ENCODE measurements around the gene PISD. TPM values are rescaled to one million over a fixed set of nuclear protein-coding genes. Genes with fewer than 3 reads are reported as not detected.

The PISD gene
- total RNA-seq, 1 donor from 2014 or later, result 18.1 TPM

DNA sequence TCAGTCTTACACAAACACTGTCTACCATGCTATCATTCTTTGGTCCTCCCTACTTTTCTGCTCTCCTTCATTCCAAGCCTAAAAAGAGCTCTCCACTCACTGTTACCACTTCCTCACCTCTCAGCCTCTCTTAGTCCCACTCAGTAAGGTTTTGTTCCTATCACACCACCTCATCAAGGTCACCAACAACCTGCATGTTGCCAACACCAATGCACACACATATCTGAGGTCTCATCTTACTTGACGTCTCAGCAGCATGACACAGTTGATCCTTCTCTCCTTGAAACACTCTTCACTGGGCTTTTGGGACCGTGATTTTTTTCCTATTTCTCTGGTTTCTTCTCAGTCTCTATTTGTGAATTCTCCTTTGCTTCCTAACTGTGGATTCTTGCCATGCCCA, 8.1 kb downstream of the PISD start:
- Histone ChIP-seq H3K36me3 (no peaks in the 10 kb centered on the region), H3K79me2 (ENCODE audit: low read depth) (peaks cover 92% of the 10 kb centered on the region), H3K27me3 (no peaks in the 10 kb centered on the region), H4K20me1 (ENCODE audit: low read depth) (peaks cover 33% of the 10 kb centered on the region), H3K4me1 (no peaks in the 10 kb centered on the region), H2AFZ (replicated peaks) (no peak overlapping the region), H3K27ac (no peak overlapping the region), H3K4me3 (no peak overlapping the region), H3F3A (ENCODE audit: low read depth) (no peaks in the 10 kb centered on the region), H3K4me2 (no peak overlapping the region), H3K9ac (no peak overlapping the region), H3K9me3 (ENCODE audit: low read depth) (no peaks in the 10 kb centered on the region)
- H3K4me1 Mint-ChIP-seq, result no peaks in the 10 kb centered on the region
- H3K9me3 Mint-ChIP-seq, result no peaks in the 10 kb centered on the region
- no peak for DNase-seq (ENCODE audit: low spot score)
- no peak overlapping the region for H3K4me3 Mint-ChIP-seq
- peaks cover 4% of the 10 kb centered on the region for H3K36me3 Mint-ChIP-seq
- H3K27me3 Mint-ChIP-seq (ENCODE audit: insufficient read depth, low read depth), result peaks cover 3% of the 10 kb centered on the region
- H3K27ac Mint-ChIP-seq, result no peak overlapping the region
- TF ChIP-seq EZH2phosphoT487 (IDR thresholded peaks at IDR 0.05) (no peak), EZH2 (IDR thresholded peaks at IDR 0.05) (no peak)

DNA sequence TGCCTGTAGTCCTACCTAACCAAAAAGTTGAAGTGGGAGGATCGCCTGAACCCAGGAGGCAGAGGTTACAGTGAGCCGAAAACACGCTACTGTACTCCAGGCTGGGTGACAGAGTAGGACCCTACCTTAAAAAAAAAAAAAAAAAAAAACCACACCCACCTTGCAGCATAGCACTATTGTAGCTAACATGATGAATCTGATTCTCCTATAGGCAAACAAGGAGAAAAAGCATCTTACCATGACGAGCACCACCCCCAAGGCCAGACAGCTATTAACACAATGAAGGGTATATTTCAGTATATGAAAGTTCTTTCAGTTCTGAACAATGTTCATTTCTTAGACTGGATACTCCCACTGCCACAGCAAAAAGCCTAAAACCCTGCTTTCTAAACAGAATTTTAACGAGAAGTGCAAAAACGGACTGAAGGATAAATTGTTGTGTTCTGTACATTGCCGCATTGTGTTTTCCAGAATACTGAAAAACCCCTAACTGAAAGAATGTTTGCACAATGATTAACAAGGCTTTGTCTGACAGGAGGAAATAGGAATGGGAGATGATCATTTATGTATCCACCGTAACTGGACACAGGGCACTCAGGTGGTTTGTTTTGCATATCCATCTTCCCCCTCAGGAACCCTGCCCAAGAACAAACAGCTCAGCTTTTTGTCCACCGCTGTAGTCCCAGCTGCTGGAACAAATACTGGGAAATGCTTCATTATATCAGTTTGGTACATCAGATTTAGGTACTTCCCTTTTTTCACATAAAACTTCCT, 8.9 kb downstream of the PISD start:
- H4K20me1 ChIP-seq (ENCODE audit: low read depth), result peaks cover 33% of the 10 kb centered on the region
- Mint-ChIP-seq H3K9me3 (no peaks in the 10 kb centered on the region), H3K27me3 (ENCODE audit: insufficient read depth, low read depth) (peaks cover 4% of the 10 kb centered on the region)

DNA sequence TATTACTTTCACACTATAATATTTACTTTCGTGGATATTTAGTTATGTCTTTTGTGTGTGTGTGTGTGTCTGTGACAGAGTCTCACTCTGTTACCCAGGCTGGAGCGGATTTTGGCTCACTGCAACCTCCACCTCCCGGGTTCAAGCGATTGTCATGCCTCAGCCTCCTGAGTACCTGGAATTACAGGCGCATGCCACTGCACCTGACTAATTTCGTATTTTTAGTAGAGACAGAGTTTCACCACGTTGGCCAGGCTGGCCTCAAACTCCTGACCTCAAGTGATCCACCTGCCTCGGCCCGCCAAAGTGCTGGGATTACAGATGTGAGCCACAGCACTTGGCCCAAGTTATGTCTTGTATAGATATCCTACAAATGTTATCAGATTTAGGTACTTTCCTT, 9.9 kb downstream of the PISD start:
- Histone ChIP-seq H2AFZ (replicated peaks) (no peak overlapping the region), H3K9me3 (ENCODE audit: low read depth) (no peaks in the 10 kb centered on the region), H3K79me2 (ENCODE audit: low read depth) (peaks cover 73% of the 10 kb centered on the region), H3K4me3 (no peak overlapping the region), H3F3A (ENCODE audit: low read depth) (no peaks in the 10 kb centered on the region), H3K27ac (no peak overlapping the region), H3K27me3 (no peaks in the 10 kb centered on the region), H3K36me3 (no peaks in the 10 kb centered on the region), H3K4me2 (no peak overlapping the region), H3K9ac (no peak overlapping the region), H4K20me1 (ENCODE audit: low read depth) (peaks cover 33% of the 10 kb centered on the region), H3K4me1 (no peaks in the 10 kb centered on the region)
- H3K27me3 Mint-ChIP-seq (ENCODE audit: insufficient read depth, low read depth), result peaks cover 5% of the 10 kb centered on the region
- H3K36me3 Mint-ChIP-seq, result peaks cover 5% of the 10 kb centered on the region
- TF ChIP-seq EZH2 (IDR thresholded peaks at IDR 0.05) (no peak), EZH2phosphoT487 (IDR thresholded peaks at IDR 0.05) (no peak)
- TF ChIP-seq, protein P1, sequence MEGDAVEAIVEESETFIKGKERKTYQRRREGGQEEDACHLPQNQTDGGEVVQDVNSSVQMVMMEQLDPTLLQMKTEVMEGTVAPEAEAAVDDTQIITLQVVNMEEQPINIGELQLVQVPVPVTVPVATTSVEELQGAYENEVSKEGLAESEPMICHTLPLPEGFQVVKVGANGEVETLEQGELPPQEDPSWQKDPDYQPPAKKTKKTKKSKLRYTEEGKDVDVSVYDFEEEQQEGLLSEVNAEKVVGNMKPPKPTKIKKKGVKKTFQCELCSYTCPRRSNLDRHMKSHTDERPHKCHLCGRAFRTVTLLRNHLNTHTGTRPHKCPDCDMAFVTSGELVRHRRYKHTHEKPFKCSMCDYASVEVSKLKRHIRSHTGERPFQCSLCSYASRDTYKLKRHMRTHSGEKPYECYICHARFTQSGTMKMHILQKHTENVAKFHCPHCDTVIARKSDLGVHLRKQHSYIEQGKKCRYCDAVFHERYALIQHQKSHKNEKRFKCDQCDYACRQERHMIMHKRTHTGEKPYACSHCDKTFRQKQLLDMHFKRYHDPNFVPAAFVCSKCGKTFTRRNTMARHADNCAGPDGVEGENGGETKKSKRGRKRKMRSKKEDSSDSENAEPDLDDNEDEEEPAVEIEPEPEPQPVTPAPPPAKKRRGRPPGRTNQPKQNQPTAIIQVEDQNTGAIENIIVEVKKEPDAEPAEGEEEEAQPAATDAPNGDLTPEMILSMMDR (IDR thresholded peaks at IDR 0.05), result no peak
- H3K9me3 Mint-ChIP-seq, result no peaks in the 10 kb centered on the region
- H3K4me3 Mint-ChIP-seq, result no peak overlapping the region
- H3K4me1 Mint-ChIP-seq, result no peaks in the 10 kb centered on the region
- H3K27ac Mint-ChIP-seq, result no peak overlapping the region
- no peak for DNase-seq (ENCODE audit: low spot score)

More for the DNA sequence above, 8.9 kb downstream of the PISD start:
- Mint-ChIP-seq H3K4me1 (no peaks in the 10 kb centered on the region), H3K4me3 (no peak overlapping the region), H3K36me3 (peaks cover 5% of the 10 kb centered on the region), H3K27ac (no peak overlapping the region)
- no peaks in the 10 kb centered on the region for H3F3A ChIP-seq (ENCODE audit: low read depth)
- peaks cover 83% of the 10 kb centered on the region for H3K79me2 ChIP-seq (ENCODE audit: low read depth)
- no peaks in the 10 kb centered on the region for H3K27me3 ChIP-seq
- no peaks in the 10 kb centered on the region for H3K36me3 ChIP-seq
- no peak overlapping the region for H3K9ac ChIP-seq
- no peak overlapping the region for H2AFZ ChIP-seq (replicated peaks)
- H3K4me1 ChIP-seq, result no peaks in the 10 kb centered on the region
- H3K9me3 ChIP-seq (ENCODE audit: low read depth), result no peaks in the 10 kb centered on the region
- TF ChIP-seq EZH2 (IDR thresholded peaks at IDR 0.05) (no peak), EZH2phosphoT487 (IDR thresholded peaks at IDR 0.05) (no peak)
- TF ChIP-seq, protein P1 (IDR thresholded peaks at IDR 0.05), result no peak
- H3K4me3 ChIP-seq, result no peak overlapping the region
- no peak overlapping the region for H3K4me2 ChIP-seq
- no peak overlapping the region for H3K27ac ChIP-seq
- DNase-seq (ENCODE audit: low spot score), result no peak

DNA sequence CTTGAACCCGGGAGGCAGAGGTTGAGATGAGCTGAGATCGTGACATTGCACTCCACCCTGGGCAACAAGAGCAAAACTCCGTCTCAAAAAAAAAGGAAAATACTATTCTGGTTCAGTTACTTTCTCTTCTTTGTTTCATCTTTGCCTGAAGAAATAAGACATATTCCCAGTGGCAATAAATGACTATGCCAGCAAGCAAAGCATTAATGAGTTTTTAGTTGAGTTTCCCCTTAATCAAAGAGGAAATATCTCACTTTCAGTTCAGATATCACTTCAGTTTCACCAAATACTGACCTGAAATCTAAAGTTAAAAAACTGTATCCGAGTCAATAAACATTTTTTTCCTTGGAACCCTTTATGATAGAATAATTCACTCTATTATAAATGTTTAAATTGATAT, 10.4 kb downstream of the PISD start:
- H3K79me2 ChIP-seq (ENCODE audit: low read depth), result peaks cover 69% of the 10 kb centered on the region
- DNase-seq (ENCODE audit: low spot score), result no peak
- TF ChIP-seq EZH2 (IDR thresholded peaks at IDR 0.05) (no peak), EZH2phosphoT487 (IDR thresholded peaks at IDR 0.05) (no peak)
- TF ChIP-seq, protein P1 (IDR thresholded peaks at IDR 0.05), result no peak

More for the DNA sequence above, 10.4 kb downstream of the PISD start:
- H3K4me3 ChIP-seq, result no peak overlapping the region
- H3K27me3 ChIP-seq, result no peaks in the 10 kb centered on the region
- Mint-ChIP-seq H3K4me1 (no peaks in the 10 kb centered on the region), H3K36me3 (peaks cover 5% of the 10 kb centered on the region), H3K27me3 (ENCODE audit: insufficient read depth, low read depth) (peaks cover 5% of the 10 kb centered on the region), H3K27ac (no peak overlapping the region), H3K9me3 (no peaks in the 10 kb centered on the region), H3K4me3 (no peak overlapping the region)
- no peak overlapping the region for H3K27ac ChIP-seq
- no peaks in the 10 kb centered on the region for H3K9me3 ChIP-seq (ENCODE audit: low read depth)
- H4K20me1 ChIP-seq (ENCODE audit: low read depth), result peaks cover 33% of the 10 kb centered on the region
- H2AFZ ChIP-seq (replicated peaks), result no peak overlapping the region
- H3K9ac ChIP-seq, result no peak overlapping the region
- H3F3A ChIP-seq (ENCODE audit: low read depth), result no peaks in the 10 kb centered on the region
- no peaks in the 10 kb centered on the region for H3K4me1 ChIP-seq
- H3K36me3 ChIP-seq, result no peaks in the 10 kb centered on the region
- no peak overlapping the region for H3K4me2 ChIP-seq

Measured in neural progenitor cell (in vitro differentiated cells).